Superior temporal gyrus (tissue), 1 donor: ENCODE measurements around the gene ZFPL1.
A peak's percentile ranks its signal among the peaks of the same experiment; 100 is the strongest.

Experiments
- DNase-seq: peaks from one replicate; pipeline ENCODE4 v3.0.0-alpha.2; 2016; ENCODE audit errors: extremely low spot score

The ZFPL1 gene

GRCh38 chr11:65083834-65084597, at the start of gene ZFPL1, which contains the start of gene CDCA5:
Gene ZFPL1 (plus strand): TSS chr11:65084222. CDS start chr11:65084699, 477 bp downstream.
Gene CDCA5 (minus strand): TSS chr11:65084040. CDS start chr11:65083978, 62 bp downstream.
- peak; percentile 98 for DNase-seq

- DNase-seq: no peak
These were observed 49.6 kb upstream of the ZFPL1 start for GRCh38 chr11:65034423-65034822.

- no peak for DNase-seq
These were observed 48.4 kb upstream of the ZFPL1 start for GRCh38 chr11:65035579-65035978.

GRCh38 chr11:65036931-65037330, 47.1 kb upstream of the ZFPL1 start:
- DNase-seq: peak; percentile 76

GRCh38 chr11:65040520-65040846, 43.5 kb upstream of the ZFPL1 start:
- DNase-seq: no peak

- peak; percentile 92 for DNase-seq
These were observed 43.0 kb upstream of the ZFPL1 start, which contains the start of gene SAC3D1 for GRCh38 chr11:65040847-65041622. Gene SAC3D1 (plus strand): TSS chr11:65041210. CDS start chr11:65041293, 83 bp downstream.

- no peak for DNase-seq
These were observed 41.1 kb upstream of the ZFPL1 start for GRCh38 chr11:65042891-65043290.

- no peak for DNase-seq
These were observed 40.0 kb upstream of the ZFPL1 start for GRCh38 chr11:65043881-65044501.

GRCh38 chr11:65045061-65045460, 39.0 kb upstream of the ZFPL1 start:
- no peak for DNase-seq

- DNase-seq: no peak
These were observed 38.3 kb upstream of the ZFPL1 start for GRCh38 chr11:65045728-65046127.

- no peak for DNase-seq
These were observed 36.2 kb upstream of the ZFPL1 start for GRCh38 chr11:65047581-65048422.

GRCh38 chr11:65051398-65051858, 32.6 kb upstream of the ZFPL1 start:
- no peak for DNase-seq

- DNase-seq: no peak
These were observed 30.1 kb upstream of the ZFPL1 start for GRCh38 chr11:65053827-65054508.

- DNase-seq: no peak
These were observed 28.5 kb upstream of the ZFPL1 start for GRCh38 chr11:65055538-65055937.

GRCh38 chr11:65056999-65057398, 27.0 kb upstream of the ZFPL1 start:
- no peak for DNase-seq

- no peak for DNase-seq
These were observed 26.5 kb upstream of the ZFPL1 start for GRCh38 chr11:65057526-65057925.

GRCh38 chr11:65058012-65058411, 26.0 kb upstream of the ZFPL1 start:
- no peak for DNase-seq

GRCh38 chr11:65058419-65059054, 25.5 kb upstream of the ZFPL1 start, which contains the start of gene NAALADL1:
Gene NAALADL1 (minus strand): TSS chr11:65058553. CDS start chr11:65058521, 32 bp downstream.
- no peak for DNase-seq

- DNase-seq: no peak
These were observed 24.5 kb upstream of the ZFPL1 start for GRCh38 chr11:65059523-65059922.
